Testis (tissue), 3 donors: Measurements from ENCODE around the gene ASB1. TPM values are rescaled to one million over a fixed set of nuclear protein-coding genes. Genes with fewer than 3 reads are reported as not detected.

Experiments used
- DNase-seq: peaks from one replicate; pipeline ENCODE4 v3.0.0-alpha.2; 2019
- H3K27ac ChIP-seq, 2 donors: fragments of 200-600 bp; sonication (generic); one replicate each; pipeline ENCODE4 v1.5.1; 2019
- H3K27me3 ChIP-seq: fragments of 200-600 bp; sonication (generic); one replicate; pipeline ENCODE4 v1.5.1; 2019
- H3K36me3 ChIP-seq: fragments of 200-600 bp; sonication (generic); one replicate; pipeline ENCODE4 v1.5.1; 2017; ENCODE audit warnings: low read depth; ENCODE audit errors: missing control alignments
- H3K4me1 ChIP-seq: fragments of 200-600 bp; sonication (generic); one replicate; pipeline ENCODE4 v1.5.1; 2019
- H3K4me3 ChIP-seq, 2 donors: fragments of 200-600 bp; sonication (generic); one replicate each; pipeline ENCODE4 v1.5.1; 2017 to 2019
- H3K9me3 ChIP-seq: fragments of 200-600 bp; sonication (generic); one replicate; pipeline ENCODE4 v1.5.1; 2017
- CTCF ChIP-seq, 3 experiments: fragments of 450-650 bp in 2 of 3; fragments of 200-600 bp in 1 of 3; sonication (generic) in 1 of 3; IDR thresholded peaks; one replicate each; pipeline ENCODE4 v1.5.1; 2016 to 2019; ENCODE audit warnings: antibody characterized with exemption in 3 of 3, mild to moderate bottlenecking in 2 of 3, moderate library complexity in 1 of 3
- POLR2A ChIP-seq: fragments of 450-650 bp; IDR thresholded peaks from one replicate; pipeline ENCODE4 v1.6.1; 2017; ENCODE audit warnings: antibody characterized with exemption, mild to moderate bottlenecking, moderate library complexity
- WGBS, 2 donors: methylation state at CpG; one replicate each; pipeline ENCODE4 v1.1.5; 2018; 5-methylcytosine and 5-hydroxymethylcytosine counted together
- intact Hi-C: fragments of 100-400 bp; cut with DNase I; formaldehyde crosslinking; loops from one replicate; pipeline ENCODE4 v1.15.1; 2023; ENCODE audit warnings: low total_unique reads
- polyA plus RNA-seq: library from polyadenylated mRNA; stranded (reverse); fragments of 350-450 nt; fragmentation: Illumina TruSeq; extraction: RNeasy Lipid Tissue Mini Kit (QIAGEN cat#74804); gene quantifications from one replicate; pipeline ENCODE4 v1.2.3, GENCODE V29; 2014; ENCODE audit warnings: low read depth, low replicate concordance; ENCODE audit not compliant: insufficient read depth
- total RNA-seq, 2 donors: library from RNA; depleted of rRNA; stranded (reverse); fragments of >200 nt; gene quantifications; one replicate each; pipeline ENCODE4 v1.2.3, GENCODE V29; 2016

The ASB1 gene
- total and polyA plus RNA-seq, 3 donors from 2014 or later: 31.4 to 52.5 (median 41.9) TPM

GRCh38 chr2:238479847-238480246 lies 53.1 kb downstream of the ASB1 start:
- H3K36me3 ChIP-seq: no peaks in the 10 kb centered on the region
- H3K9me3 ChIP-seq: no peaks in the 10 kb centered on the region
- H3K4me3 ChIP-seq: no peak overlapping the region
- H3K4me1 ChIP-seq: no peaks in the 10 kb centered on the region
- no peaks in the 10 kb centered on the region for H3K27me3 ChIP-seq
- TF ChIP-seq CTCF (IDR thresholded peaks at IDR 0.05): no peak
- no peak for TF ChIP-seq POLR2A
- 93 to 97% methylated on average over 1 of the region's 1 CpG for WGBS, 2 donors
- intact Hi-C loops: no loop called here
- no peak overlapping the region for H3K27ac ChIP-seq
- DNase-seq: no peak

- TF ChIP-seq CTCF (IDR thresholded peaks at IDR 0.05) (no peak), POLR2A (no peak)
- Histone ChIP-seq H3K4me3 (no peak overlapping the region), H3K27ac (no peak overlapping the region), H3K27me3 (no peaks in the 10 kb centered on the region), H3K9me3 (no peaks in the 10 kb centered on the region), H3K4me1 (no peaks in the 10 kb centered on the region), H3K36me3 (no peaks in the 10 kb centered on the region)
- intact Hi-C loops: no loop called here
- DNase-seq: no peak
- 73 to 80% methylated on average over 6 of the region's 6 CpGs for WGBS, 2 donors
Measured at GRCh38 chr2:238483021-238483420, 56.3 kb downstream of the ASB1 start.

GRCh38 chr2:238483656-238484055 lies 56.9 kb downstream of the ASB1 start:
- TF ChIP-seq POLR2A: no peak
- Histone ChIP-seq H3K4me1 (no peaks in the 10 kb centered on the region), H3K36me3 (no peaks in the 10 kb centered on the region), H3K4me3 (no peak overlapping the region), H3K27ac (no peak overlapping the region), H3K9me3 (no peaks in the 10 kb centered on the region), H3K27me3 (no peaks in the 10 kb centered on the region)
- 66 to 68% methylated on average over 8 of the region's 8 CpGs for WGBS, 2 donors
- DNase-seq: no peak
- intact Hi-C loops: no loop called here

GRCh38 chr2:238484522-238485452 lies 58.1 kb downstream of the ASB1 start:
- no peaks in the 10 kb centered on the region for H3K27me3 ChIP-seq
- 68 to 83% methylated on average over 21 to 23 of the region's 23 CpGs for WGBS, 2 donors
- H3K9me3 ChIP-seq: no peaks in the 10 kb centered on the region
- H3K36me3 ChIP-seq: no peaks in the 10 kb centered on the region
- TF ChIP-seq POLR2A (no peak), CTCF (IDR thresholded peaks at IDR 0.05) (no peak)
- DNase-seq: peak; percentile 14
- H3K4me3 ChIP-seq: no peak overlapping the region
- intact Hi-C loops: no loop called here
- no peaks in the 10 kb centered on the region for H3K4me1 ChIP-seq
- H3K27ac ChIP-seq: no peak overlapping the region

DNA sequence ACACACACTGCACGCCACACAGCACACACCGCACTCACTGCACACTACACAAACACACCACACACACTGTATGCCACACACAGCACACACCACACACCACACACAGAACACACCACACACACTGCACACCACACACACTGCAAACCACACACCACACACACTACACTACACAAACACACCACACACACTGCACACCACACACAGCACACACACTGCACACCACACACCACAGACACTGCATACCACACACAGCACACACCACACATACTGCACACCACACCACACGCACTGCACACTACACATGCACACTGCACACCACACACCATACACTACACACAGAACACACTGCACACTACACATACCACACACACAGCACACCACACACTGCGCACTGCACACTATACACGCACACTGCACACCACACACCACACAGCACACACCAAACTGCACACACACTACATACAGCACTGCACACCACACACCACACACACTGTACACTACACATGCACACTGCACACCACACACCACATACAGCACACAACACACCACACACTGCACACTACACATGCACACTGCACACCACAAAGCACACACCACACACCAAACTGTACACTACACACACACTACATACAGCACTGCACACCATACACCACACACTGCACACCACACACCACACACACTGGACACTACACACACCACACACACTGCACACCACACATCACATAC lies 59.6 kb downstream of the ASB1 start:
- TF ChIP-seq POLR2A: no peak
- TF ChIP-seq CTCF (IDR thresholded peaks at IDR 0.05): no peak
- Histone ChIP-seq H3K27ac (no peak overlapping the region), H3K9me3 (no peaks in the 10 kb centered on the region), H3K36me3 (no peaks in the 10 kb centered on the region), H3K4me1 (no peaks in the 10 kb centered on the region), H3K27me3 (no peaks in the 10 kb centered on the region), H3K4me3 (no peak overlapping the region)
- DNase-seq: no peak
- intact Hi-C loops: no loop called here
- 90% methylated on average over 5 of the region's 5 CpGs for WGBS, 2 donors
